ENCODE results near the gene VAV2. TPM values are rescaled to one million over a fixed set of nuclear protein-coding genes. Genes with fewer than 3 reads are reported as not detected.

VAV2 gene
- polyA plus RNA-seq, 1 experiment: 9.0 TPM

DNA sequence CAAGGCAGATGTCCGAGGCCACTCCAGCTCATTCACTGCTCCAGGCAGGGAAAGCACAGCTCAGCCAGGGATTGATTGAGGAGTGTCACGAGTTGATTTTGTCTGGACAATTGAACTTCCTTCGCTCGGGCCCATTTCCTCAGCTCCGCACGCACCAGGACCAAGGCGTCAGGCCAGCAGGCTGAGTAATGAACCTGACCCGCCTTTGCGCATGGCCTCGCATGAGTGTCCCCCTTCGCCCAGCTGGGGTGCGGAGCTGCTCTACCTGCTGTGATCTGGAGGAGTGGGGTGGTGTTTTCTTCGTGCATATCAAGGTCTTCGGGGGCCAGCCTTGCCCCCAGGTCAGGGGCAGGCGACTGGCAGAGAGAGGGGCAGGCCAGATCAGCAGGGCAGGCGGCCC, 44.0 kb downstream of the VAV2 start:
- CTCF ChIA-PET: no interaction called here
- Histone ChIP-seq H3K27ac (ENCODE audit: low read depth, low read length) (no peak overlapping the region), H3K27me3 (ENCODE audit: control insufficient read depth, insufficient read depth, low read length) (no peaks in the 10 kb centered on the region), H3K4me3 (ENCODE audit: low read depth, low read length) (no peak overlapping the region), H3K9me3 (ENCODE audit: control insufficient read depth, insufficient read depth, low read length) (peaks cover 4% of the 10 kb centered on the region; the same call in 1 of the 2 replicates)
- DNase-seq (ENCODE audit: low read depth, low spot score): no peak
- TF ChIP-seq, protein P1, sequence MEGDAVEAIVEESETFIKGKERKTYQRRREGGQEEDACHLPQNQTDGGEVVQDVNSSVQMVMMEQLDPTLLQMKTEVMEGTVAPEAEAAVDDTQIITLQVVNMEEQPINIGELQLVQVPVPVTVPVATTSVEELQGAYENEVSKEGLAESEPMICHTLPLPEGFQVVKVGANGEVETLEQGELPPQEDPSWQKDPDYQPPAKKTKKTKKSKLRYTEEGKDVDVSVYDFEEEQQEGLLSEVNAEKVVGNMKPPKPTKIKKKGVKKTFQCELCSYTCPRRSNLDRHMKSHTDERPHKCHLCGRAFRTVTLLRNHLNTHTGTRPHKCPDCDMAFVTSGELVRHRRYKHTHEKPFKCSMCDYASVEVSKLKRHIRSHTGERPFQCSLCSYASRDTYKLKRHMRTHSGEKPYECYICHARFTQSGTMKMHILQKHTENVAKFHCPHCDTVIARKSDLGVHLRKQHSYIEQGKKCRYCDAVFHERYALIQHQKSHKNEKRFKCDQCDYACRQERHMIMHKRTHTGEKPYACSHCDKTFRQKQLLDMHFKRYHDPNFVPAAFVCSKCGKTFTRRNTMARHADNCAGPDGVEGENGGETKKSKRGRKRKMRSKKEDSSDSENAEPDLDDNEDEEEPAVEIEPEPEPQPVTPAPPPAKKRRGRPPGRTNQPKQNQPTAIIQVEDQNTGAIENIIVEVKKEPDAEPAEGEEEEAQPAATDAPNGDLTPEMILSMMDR (IDR thresholded peaks at IDR 0.05; ENCODE audit: low read depth, low read length): no peak
- POLR2A ChIA-PET: no interaction called here

DNA sequence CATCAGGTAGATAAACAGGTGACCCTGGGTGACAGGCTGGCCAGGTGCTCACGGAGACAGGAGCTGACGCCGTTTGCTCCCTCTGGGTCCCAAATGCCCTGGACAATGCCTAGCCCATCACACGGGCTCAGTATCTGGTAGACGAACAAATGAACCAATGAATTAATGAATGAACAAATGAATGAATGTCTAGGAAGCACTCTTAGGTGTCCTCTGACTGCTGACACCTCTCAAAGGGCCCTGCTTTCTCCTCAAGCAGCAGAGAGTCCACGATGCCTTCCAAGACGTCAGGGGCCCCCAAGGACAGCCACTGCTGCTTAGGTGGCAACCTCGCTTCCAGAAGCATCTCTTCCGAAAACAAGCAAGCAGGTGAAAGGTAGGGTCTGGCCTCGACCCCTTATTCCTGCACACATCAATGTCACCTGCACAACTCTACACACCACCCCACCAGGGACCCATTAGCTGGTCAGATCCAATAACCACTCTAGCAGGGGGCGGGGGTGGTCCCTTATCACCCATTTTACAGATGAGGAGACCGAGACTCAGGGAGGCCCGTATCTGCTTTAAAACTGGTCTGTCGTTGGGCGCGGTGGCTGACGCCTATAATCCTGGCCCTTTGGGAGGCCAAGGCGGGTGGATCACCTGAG, 45.2 kb downstream of the VAV2 start:
- no peaks in the 10 kb centered on the region; the same call in 1 of the 2 replicates for H3K9me3 ChIP-seq (ENCODE audit: control insufficient read depth, insufficient read depth, low read length)
- CTCF ChIA-PET: no interaction called here

DNA sequence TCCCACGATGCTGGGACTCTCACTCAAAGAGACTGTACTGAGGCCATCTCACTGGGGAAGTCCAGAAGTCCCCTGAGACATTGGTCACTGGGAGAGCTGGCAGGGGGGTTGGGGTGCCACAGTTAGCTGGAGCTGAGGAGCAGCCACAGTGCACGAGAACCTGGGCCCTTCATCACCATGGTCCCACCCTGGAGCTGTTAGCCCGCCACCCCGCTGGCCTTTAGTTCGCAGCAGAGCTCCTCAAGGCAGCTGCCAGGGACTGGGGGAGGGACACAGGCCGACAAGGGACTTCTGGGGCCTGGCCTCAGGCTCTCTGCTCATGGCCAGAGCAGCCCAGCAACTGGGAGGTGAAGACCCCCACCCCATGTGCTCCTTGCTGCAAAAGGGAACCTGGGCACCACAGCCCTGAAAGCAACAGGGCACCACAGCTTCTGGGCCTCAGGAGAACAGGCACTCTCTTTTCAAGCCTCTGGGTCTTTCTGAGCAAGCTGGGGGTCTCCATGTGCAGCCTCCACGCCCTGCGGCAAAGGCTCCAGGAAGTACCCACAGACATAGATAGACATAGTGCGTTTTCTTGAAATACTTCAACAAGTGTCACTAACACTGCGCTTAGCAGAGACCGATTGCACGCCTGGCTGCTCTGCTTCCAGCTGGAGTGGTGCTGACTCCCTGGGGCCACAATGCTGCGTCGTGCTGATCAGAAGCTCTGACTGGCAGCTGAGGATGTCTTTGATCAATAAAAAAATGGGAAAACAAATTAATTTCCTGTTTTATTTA, 46.0 kb downstream of the VAV2 start:
- Histone ChIP-seq H3K27me3 (ENCODE audit: control insufficient read depth, insufficient read depth, low read length) (no peaks in the 10 kb centered on the region), H3K27ac (ENCODE audit: low read depth, low read length) (no peak overlapping the region), H3K9me3 (ENCODE audit: control insufficient read depth, insufficient read depth, low read length) (no peaks in the 10 kb centered on the region; the same call in 1 of the 2 replicates), H3K4me3 (ENCODE audit: low read depth, low read length) (no peak overlapping the region)
- no peak for DNase-seq (ENCODE audit: low read depth, low spot score)
- ChIA-PET POLR2A (interaction anchor here (0.6 kb wide), 1 partner anchor 598 kb away, joined by 3 read pairs; the partner anchor contains the start of genes MED22 and RPL7A), CTCF (no interaction called here)
- TF ChIP-seq, protein P1 (IDR thresholded peaks at IDR 0.05; ENCODE audit: low read depth, low read length): no peak

More for the DNA sequence above, 45.2 kb downstream of the VAV2 start:
- TF ChIP-seq, protein P1 (IDR thresholded peaks at IDR 0.05; ENCODE audit: low read depth, low read length): no peak
- Histone ChIP-seq H3K27ac (ENCODE audit: low read depth, low read length) (no peak overlapping the region), H3K4me3 (ENCODE audit: low read depth, low read length) (no peak overlapping the region), H3K27me3 (ENCODE audit: control insufficient read depth, insufficient read depth, low read length) (no peaks in the 10 kb centered on the region)
- POLR2A ChIA-PET: no interaction called here
- no peak for DNase-seq (ENCODE audit: low read depth, low spot score)

DNA sequence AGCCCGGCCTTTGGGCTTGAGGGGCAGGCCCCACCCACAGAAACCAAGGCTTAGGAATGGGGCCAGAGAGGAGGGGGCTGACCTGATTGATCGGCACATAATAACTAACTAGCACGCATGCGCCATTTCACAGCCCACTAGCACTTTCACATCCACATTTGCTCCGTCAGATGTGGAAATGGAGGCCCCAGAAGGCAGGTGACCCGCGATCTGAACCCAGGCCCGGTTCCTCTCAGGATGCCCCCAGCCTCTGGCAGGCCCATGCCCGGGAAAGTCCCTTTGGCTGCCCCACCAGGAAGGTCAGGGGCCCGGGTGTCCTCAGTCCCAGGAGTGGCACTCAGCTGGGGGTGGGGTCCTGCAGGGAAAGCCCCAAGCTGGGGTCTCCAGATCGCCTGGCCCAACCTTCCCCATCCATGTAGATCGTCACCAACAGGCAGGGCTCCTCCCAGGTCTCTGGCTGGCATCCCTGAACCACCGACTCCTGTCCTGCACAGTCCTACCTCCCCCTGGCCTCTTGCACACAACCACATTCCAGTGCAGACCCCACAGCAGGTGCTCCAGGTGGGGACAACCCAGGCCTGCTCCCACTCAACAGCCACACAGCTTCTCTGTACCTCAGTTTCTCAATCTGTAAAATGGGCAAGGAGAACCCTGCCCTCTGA, 46.7 kb downstream of the VAV2 start:
- H3K27ac ChIP-seq (ENCODE audit: low read depth, low read length): no peak overlapping the region
- ChIA-PET CTCF (no interaction called here), POLR2A (interaction anchor here (0.9 kb wide), 1 partner anchor 85 kb away, joined by 4 read pairs; no protein-coding TSS in a partner anchor)

More for the DNA sequence above, 46.7 kb downstream of the VAV2 start:
- TF ChIP-seq, protein P1 (IDR thresholded peaks at IDR 0.05; ENCODE audit: low read depth, low read length): no peak
- H3K27me3 ChIP-seq (ENCODE audit: control insufficient read depth, insufficient read depth, low read length): no peaks in the 10 kb centered on the region
- no peak overlapping the region for H3K4me3 ChIP-seq (ENCODE audit: low read depth, low read length)
- no peak for DNase-seq (ENCODE audit: low read depth, low spot score)
- H3K9me3 ChIP-seq (ENCODE audit: control insufficient read depth, insufficient read depth, low read length): no peaks in the 10 kb centered on the region; the same call in 1 of the 2 replicates
